Skeletal muscle tissue (tissue), 4 donors: Measurements from ENCODE around the gene CDC42SE1. TPM values are rescaled to one million over a fixed set of nuclear protein-coding genes. Genes with fewer than 3 reads are reported as not detected.

ENCODE experiments used
- H3K27ac ChIP-seq: one replicate; pipeline ENCODE4 v1.7.0; 2013; ENCODE audit warnings: mild to moderate bottlenecking, low read depth, low read length, inconsistent platforms
- H3K27me3 ChIP-seq, 3 donors: one replicate each; pipeline ENCODE4 v1.7.0; 2013; ENCODE audit warnings: low read length in 3 of 3; ENCODE audit not compliant: control insufficient read depth in 3 of 3, insufficient read depth in 3 of 3
- H3K36me3 ChIP-seq, 3 donors: one replicate each; pipeline ENCODE4 v1.7.0; 2013; ENCODE audit warnings: low read length in 3 of 3; ENCODE audit not compliant: control insufficient read depth in 3 of 3, insufficient read depth in 3 of 3
- H3K4me1 ChIP-seq, 3 donors: one replicate each; pipeline ENCODE4 v1.7.0; 2013; ENCODE audit warnings: low read length in 3 of 3, mild to moderate bottlenecking in 3 of 3; ENCODE audit not compliant: control insufficient read depth in 3 of 3, insufficient read depth in 3 of 3
- H3K4me3 ChIP-seq, 3 donors: one replicate each; pipeline ENCODE4 v1.7.0; 2013; ENCODE audit warnings: low read length in 3 of 3
- H3K9ac ChIP-seq, 3 donors: one replicate each; pipeline ENCODE4 v1.7.0; 2013; ENCODE audit warnings: low read length in 3 of 3, mild to moderate bottlenecking in 3 of 3, moderate library complexity in 2 of 3, low read depth in 1 of 3
- H3K9me3 ChIP-seq, 3 donors: one replicate each; pipeline ENCODE4 v1.7.0; 2013; ENCODE audit warnings: low read length in 3 of 3; ENCODE audit not compliant: control insufficient read depth in 3 of 3
- total RNA-seq: library from RNA; depleted of rRNA; stranded (reverse); fragments of >200 nt; gene quantifications from one replicate; pipeline ENCODE4 v1.2.3, GENCODE V29; 2014
- donor health status: Osteomylitis.

Gene CDC42SE1
- total RNA-seq, 1 donor from 2014 or later, result 27.1 TPM

DNA sequence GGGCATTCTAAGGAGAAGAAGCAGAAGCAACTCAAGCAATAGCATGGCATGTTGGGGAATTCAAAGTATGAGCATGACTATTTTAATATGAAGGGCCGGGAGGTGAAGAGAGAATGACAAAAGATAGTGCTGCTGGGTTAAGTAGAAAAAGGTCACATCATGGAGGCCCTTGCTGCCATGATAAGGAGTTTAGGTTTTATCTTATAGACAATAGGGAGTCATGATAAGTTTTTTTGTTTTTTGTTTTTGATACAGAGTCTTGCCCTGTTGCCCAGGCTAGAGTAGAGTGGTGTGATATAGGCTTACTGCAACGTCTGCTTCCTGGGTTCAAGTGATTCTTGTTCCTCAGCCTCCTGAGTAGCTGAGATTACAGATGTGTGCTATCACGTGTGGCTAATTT lies 19.9 kb downstream of the CDC42SE1 start:
- Histone ChIP-seq H3K4me1 (no peaks in the 10 kb centered on the region), H3K27ac (no peak overlapping the region), H3K36me3 (peaks cover 2 to 11% (median 9%) of the 10 kb centered on the region in 3 donors), H3K4me3 (no peak overlapping the region), H3K27me3 (no peaks in the 10 kb centered on the region), H3K9ac (no peak overlapping the region), H3K9me3 (no peaks in the 10 kb centered on the region)

- Histone ChIP-seq H3K9ac (no peak overlapping the region), H3K36me3 (peaks cover 10 to 20% (median 19%) of the 10 kb centered on the region in 3 donors), H3K27me3 (no peaks in the 10 kb centered on the region), H3K4me3 (no peak overlapping the region), H3K27ac (no peak overlapping the region), H3K9me3 (no peaks in the 10 kb centered on the region), H3K4me1 (no peaks in the 10 kb centered on the region)
These were observed 22.4 kb downstream of the CDC42SE1 start for GRCh38 chr1:151037032-151037431.

- H3K27ac ChIP-seq, result no peak within 1 kb of the TSS
- no peaks in the 10 kb centered on the region for H3K4me1 ChIP-seq
These were observed 23.1 kb downstream of the CDC42SE1 start, which contains the start of gene BNIPL for GRCh38 chr1:151036356-151036755. TSS of gene BNIPL (plus strand) at chr1:151036586. CDS start at chr1:151036726, 140 bp downstream.

DNA sequence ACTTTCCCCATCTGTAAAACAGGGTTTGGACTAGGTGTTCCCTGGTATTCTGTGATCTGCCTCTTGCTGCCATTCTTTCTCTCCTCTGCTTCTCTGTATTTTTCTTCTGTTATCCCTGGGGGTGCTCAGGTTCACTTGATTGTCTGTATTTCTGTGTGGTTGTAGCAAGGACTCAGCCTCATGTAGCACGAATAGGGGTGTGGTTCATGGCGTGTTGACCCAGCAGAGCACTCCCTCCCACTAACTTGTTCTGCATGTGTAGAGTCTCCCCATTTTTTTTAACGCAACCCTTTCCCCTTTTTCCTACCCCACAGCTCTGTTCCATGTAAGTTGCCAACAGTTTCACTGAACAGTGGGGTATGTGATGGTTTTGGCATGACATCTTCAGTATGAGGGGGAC lies 24.3 kb downstream of the CDC42SE1 start:
- H3K36me3 ChIP-seq, result peaks cover 18 to 32% (median 25%) of the 10 kb centered on the region in 3 donors

More at GRCh38 chr1:151036356-151036755, 23.1 kb downstream of the CDC42SE1 start, which contains the start of gene BNIPL:
- Histone ChIP-seq H3K9me3 (no peaks in the 10 kb centered on the region), H3K4me3 (no peak within 1 kb of the TSS), H3K27me3 (no peaks in the 10 kb centered on the region), H3K36me3 (peaks cover 14 to 24% (median 23%) of the 10 kb centered on the region in 3 donors), H3K9ac (no peak within 1 kb of the TSS)

GRCh38 chr1:151032164-151032563 lies 27.3 kb downstream of the CDC42SE1 start:
- Histone ChIP-seq H3K9ac (no peak overlapping the region), H3K27ac (no peak overlapping the region), H3K27me3 (no peaks in the 10 kb centered on the region), H3K4me1 (peaks cover 0 to under 1% (median 0%) of the 10 kb centered on the region in 3 donors), H3K4me3 (no peak overlapping the region), H3K36me3 (peaks cover 33 to 46% (median 34%) of the 10 kb centered on the region in 3 donors), H3K9me3 (no peaks in the 10 kb centered on the region)

More for the DNA sequence above, 24.3 kb downstream of the CDC42SE1 start:
- H3K9me3 ChIP-seq, result no peaks in the 10 kb centered on the region
- no peak overlapping the region for H3K27ac ChIP-seq
- no peaks in the 10 kb centered on the region for H3K27me3 ChIP-seq
- no peak overlapping the region for H3K9ac ChIP-seq
- no peak overlapping the region for H3K4me3 ChIP-seq
- no peaks in the 10 kb centered on the region for H3K4me1 ChIP-seq

DNA sequence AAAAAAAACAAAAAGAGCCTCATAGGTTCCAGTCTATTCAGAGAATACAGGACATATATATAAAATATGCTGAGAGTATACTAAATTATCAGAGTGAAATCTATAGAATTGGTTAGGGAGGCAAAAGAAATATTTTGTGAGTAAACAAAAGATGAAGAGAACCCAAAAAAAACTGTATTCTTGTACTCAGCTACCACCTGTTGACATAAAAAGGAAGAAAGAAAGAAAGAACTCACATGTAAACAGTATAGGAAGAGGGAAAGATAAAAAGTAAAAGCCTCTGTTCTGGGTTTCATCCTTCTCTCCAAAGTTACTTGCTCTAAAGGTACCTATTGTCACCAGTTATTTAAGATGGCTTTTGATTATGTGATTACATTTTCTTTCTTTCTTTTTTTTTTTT lies 33.0 kb downstream of the CDC42SE1 start:
- Histone ChIP-seq H3K4me1 (peaks cover 10 to 24% (median 10%) of the 10 kb centered on the region in 3 donors), H3K27me3 (no peaks in the 10 kb centered on the region), H3K9me3 (no peaks in the 10 kb centered on the region), H3K27ac (no peak overlapping the region), H3K9ac (no peak overlapping the region), H3K4me3 (no peak overlapping the region), H3K36me3 (peaks cover 25 to 33% (median 25%) of the 10 kb centered on the region in 3 donors)

DNA sequence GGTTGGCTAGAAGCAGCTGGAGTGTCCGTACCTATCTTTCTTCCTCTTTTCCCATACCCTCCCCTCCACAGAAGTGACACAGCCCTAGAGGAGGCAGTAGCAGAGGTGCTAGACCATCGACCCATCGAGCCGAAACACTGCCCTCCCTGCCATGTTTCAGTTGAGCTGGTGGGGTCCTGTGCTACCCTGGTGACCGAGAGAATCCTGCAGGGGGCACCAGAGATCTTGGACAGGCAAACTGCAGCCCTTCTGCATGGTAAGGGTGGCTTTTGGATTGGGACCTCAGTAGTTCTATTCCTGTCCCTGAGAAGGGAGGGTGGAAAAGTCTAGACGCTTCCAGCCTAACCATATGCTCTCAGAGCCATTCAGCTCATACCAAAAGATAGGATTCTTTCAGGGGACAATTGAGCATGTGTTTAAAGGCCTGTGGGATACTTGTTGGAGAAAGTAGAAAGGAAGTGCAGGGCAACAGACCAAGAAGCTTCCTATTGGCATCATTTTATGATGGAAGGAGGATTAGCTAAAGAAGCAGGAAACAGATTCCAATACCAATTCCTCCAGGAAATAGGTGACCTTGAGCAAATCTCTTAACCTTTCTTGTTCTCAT lies 34.8 kb downstream of the CDC42SE1 start:
- Histone ChIP-seq H3K4me1 (peaks cover 10 to 24% (median 10%) of the 10 kb centered on the region in 3 donors), H3K27ac (peak overlapping the region; percentile 44), H3K27me3 (no peaks in the 10 kb centered on the region), H3K4me3 (no peak overlapping the region), H3K9me3 (no peaks in the 10 kb centered on the region), H3K36me3 (peaks cover 18 to 27% (median 26%) of the 10 kb centered on the region in 3 donors), H3K9ac (no peak overlapping the region)

DNA sequence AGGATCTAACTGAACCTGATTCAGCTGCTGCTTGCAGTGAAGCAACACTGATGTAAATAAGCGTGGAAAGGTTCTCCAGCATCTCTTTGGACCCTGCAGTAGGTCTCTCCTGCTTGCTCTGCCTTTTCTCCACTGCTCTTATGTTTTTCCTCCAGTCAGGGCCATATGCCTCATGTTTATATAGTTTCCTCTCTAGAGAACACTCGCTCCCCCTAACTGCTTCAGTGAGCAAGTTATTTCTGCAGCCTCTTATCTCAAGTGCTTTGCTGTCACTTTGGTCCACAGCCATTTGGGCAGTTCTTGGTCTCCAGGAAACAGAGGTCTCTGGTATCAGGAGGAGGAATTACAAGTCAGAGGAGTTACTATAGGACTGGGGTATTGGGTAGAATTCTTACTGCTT lies 45.9 kb downstream of the CDC42SE1 start:
- H3K27ac ChIP-seq, result no peak overlapping the region
- H3K9me3 ChIP-seq, result no peaks in the 10 kb centered on the region
- peaks cover 11 to 18% (median 13%) of the 10 kb centered on the region in 3 donors for H3K4me1 ChIP-seq
- H3K9ac ChIP-seq, result no peak overlapping the region
- no peak overlapping the region for H3K4me3 ChIP-seq
- H3K36me3 ChIP-seq, result peaks cover 4 to 10% (median 6%) of the 10 kb centered on the region in 3 donors
- H3K27me3 ChIP-seq, result no peaks in the 10 kb centered on the region

GRCh38 chr1:151012684-151013471 lies 46.5 kb downstream of the CDC42SE1 start:
- H3K4me1 ChIP-seq, result peaks cover 13 to 21% (median 16%) of the 10 kb centered on the region in 3 donors
- no peaks in the 10 kb centered on the region for H3K9me3 ChIP-seq
- H3K27me3 ChIP-seq, result no peaks in the 10 kb centered on the region
- H3K4me3 ChIP-seq, result no peak overlapping the region
- no peak overlapping the region for H3K27ac ChIP-seq
- H3K36me3 ChIP-seq, result peaks cover 0 to 5% (median 3%) of the 10 kb centered on the region in 3 donors
- no peak overlapping the region for H3K9ac ChIP-seq
